Endothelial cell of hepatic sinusoid (primary cell): ENCODE results near the gene KLLN.
"Not testable (repeated sequence)": the region's sequence is repeated elsewhere in the genome, so short reads cannot be mapped to it uniquely, and the experiment has no call there.

Experiments used
- in situ Hi-C: cut with HindIII; loops from 2 replicates; pipeline ENCODE4 v1.10.0; 2017; ENCODE audit warnings: low sequenced_read_pairs

The KLLN gene

DNA sequence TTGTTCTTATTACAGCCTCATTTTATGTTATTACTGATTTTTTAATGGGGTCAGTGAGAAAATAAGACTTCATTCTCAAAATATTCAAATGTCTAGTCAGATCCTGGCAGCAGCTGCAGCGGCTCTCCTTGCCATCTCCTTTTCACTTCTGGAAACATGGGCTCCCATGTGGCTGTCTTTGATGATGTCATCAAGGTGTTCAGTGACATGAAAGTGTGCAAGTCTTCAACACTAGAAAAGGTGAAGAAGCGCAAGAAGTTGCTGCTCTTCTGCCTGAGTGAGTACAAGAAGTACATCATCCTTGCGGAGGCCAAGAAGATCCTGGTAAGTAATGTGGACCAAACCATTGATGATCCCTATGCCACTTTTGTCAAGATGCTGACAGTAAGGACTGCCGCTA, 19.6 kb downstream of the KLLN start:
- in situ Hi-C loops = no loop called here

DNA sequence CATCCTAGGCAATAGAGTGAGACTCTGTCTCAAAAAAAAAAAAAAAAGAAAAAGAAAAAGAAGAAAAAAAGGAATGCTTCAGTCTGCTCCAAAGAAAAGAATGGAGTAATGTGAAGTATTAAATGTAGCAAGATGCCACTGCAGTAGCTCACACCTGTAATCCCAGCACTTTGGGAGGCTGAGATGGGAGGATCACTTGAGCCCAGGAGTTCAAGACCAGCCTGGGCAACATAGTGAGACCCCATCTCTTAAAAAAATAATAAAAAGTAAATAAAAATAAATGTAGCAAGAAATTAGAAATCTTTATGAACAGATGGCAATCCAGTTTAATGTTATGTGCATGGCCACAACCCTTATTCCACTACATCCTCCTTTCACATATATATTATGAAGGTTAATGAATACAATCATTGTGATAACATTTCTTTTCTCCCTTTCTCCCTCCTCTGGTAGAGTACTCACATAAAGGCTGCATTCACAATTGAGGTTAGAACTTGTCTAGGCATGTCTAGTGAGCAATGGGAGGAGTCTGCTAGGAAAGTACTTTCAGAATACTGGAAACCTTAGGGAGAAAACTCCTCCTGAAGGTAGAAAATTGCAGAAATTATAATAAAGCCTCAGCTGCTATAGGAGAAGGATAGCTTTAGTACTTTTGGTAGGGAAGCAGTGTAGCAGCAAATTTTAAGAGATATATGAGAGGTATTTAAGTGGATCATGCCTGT, 20.4 kb downstream of the KLLN start:
- in situ Hi-C loops = no loop called here

DNA sequence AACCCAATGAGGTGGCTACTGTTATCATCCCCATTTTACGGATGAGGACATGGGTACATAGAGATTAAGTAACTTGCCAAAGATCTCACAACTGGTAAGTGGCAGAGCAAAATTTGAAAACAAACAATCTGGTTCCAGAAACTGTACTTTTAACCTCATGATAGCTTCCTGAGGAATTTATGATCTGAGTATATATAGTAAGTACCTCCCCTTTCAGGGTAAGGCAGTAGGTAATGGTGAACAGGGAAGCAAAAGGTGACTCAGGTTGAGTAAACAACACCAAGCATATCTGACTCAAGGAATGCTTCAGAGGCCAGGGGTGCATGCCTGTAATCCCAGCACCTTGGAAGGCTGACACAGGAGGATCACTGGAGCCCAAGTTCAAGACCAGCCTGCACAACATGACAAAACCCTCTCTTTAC, 21.1 kb downstream of the KLLN start:
- in situ Hi-C loops = no loop called here

DNA sequence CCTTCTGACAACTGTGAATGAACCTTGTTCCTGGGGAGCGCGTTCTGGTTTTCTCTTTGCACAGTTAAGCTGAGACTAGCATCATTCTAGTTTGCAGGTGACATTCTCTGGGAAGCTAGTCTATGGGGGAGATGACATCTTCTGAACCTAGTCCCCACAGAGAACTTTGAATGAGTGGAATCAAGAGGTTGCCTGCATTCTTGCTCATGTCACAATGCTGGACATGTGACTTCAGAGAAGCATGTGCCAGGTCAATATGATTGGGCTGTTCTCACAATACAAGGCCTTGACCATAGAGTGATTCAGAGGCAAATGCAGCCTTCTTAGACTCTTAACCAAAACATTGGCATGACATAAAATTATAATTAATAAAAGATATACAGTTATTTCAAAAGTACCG, 22.1 kb downstream of the KLLN start:
- in situ Hi-C loops = no loop called here

DNA sequence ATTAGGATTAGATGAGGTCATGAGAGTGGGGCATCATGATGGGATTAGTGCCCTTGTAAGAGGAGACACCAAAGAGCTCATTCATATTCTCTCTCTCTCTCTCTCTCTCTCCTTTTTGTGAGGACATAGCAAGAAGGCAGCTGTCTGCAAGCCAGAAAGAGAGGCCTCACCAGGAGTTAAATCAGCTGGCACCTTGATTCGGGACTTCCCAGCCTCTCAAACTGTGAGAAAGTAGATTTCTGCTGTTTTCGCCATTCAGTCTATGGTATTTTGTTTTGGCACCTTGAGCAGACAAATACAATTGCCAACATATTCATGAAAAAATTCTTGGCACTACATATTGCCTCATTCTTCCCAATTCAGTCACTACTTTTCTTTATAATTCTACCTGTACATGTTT, 24.7 kb downstream of the KLLN start:
- in situ Hi-C loops = no loop called here

DNA sequence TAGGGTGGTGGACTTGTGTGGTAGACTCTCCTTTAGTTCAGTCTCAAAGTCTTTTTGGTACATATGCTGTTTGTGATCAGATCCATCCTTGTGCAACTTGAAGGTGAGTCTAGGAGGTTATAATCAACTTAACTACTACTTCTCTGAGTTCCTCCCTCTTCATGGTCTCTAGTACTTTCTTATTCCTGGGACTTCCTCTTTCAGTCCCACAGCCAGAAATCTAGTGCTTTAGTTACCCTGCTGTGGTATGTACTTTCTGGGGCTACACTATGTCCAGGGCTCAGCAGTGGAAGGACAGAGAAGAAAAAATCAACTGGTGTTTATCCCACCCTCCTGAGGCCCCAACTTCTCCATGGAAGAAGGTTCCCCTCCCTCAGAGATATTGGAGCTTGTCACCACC, 25.9 kb downstream of the KLLN start:
- in situ Hi-C loops = no loop called here

DNA sequence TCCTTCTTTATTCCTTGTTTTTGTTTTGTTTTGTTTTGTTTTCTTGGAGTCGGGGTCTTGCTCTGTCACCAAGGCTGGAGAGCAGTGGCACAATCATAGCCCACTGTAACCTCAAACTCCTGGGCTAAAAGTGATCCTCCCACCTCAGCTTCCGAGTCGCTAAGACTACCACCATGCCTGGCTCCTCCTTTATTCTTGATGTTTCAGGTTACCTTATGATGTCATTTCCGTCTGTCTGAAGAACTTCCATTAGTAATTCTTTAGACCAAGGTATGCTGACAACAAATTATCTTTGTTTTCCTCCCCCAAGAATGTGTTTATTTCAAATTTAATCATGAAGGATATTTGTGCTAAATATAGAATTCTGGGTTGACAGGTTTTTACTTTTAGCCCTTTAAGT, 27.2 kb downstream of the KLLN start:
- in situ Hi-C loops = no loop called here

DNA sequence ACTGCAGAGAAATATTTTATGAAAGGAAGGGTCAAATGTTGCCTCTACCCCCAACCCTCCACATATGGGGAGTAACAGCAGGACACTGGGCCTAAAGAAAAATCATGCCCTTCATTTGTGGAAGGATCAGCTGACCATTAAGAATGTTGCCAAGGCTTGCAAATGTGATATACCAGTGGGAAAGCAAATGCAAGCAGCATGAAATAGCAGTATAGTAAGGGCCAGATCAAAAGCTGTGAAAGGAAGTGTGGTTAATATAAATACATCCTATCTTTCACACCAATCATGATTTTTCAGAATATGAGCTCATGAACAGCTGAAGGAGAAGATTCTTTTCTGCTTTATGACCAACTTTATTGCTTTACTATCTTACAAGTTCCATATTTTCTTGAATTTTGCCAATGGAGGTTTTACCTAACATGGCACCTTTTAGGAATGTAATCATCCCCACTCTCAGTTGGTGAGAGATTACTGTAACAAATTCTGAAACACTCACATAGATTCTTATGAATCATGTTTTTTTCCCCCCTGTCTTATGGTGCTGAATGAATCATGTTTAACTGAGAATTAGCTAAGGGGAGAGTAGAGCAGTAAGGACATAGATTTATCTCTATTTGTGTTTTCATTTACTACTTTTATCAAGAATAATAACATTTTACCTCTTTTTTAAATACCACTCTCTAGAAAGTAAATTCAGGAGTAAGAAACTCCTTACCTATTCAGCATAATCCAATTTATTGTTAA, 33.2 kb downstream of the KLLN start:
- in situ Hi-C loops = no loop called here

DNA sequence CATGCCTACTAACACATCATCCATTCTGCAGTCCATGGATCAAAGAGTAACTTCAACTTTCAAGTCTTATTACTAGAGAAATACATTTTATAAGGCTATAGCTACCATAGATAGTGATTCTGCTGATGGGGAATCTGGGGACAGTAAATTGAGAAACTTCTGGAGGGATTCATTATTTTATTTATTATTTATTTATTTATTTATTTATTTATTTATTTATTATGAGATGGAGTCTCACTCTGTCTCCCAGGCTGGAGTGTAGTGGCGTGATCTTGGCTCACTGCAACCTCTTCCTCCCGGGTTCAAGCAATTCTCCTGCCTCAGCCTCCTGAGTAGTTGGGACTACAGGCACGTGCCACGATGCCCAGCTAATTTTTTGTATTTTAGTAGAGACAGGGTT, 34.3 kb downstream of the KLLN start:
- in situ Hi-C loops = not testable (repeated sequence)

DNA sequence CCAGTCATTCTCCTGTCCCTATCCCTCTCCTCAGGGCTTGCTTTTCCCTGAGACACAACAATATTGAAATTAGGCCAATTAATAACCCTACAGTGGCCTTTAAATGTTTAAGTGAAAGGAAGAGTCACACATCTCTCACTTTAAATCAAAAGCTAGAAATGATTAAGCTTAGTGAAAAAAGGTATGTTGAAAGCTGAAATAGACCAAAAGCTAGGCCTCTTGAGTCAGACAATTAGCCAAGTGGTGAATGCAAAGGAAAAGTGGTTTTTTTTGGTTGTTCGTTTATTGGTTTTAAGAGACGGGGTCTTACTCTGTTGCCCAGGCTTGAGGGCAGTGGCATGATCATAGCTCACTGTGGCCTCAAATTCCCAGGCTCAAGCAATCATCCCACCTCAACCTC, 35.7 kb downstream of the KLLN start:
- in situ Hi-C loops = no loop called here

DNA sequence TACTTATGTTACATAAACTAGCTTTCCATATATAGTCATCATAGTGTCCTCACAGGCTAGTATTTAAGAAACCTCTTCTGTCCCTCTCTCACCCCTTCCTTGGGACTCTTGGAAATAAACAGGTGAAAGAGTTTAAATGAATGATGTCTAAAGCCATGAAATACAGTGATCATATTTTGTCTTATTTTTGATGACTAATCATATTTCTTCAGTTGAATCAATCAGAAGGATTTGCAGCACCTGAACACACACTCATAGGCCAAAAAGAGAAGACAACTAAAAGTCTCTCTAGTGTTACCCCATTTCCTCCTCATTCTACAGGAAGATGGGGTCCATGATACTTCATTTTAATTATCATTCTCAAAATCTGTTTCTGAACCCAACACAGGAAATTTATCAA, 36.7 kb downstream of the KLLN start:
- in situ Hi-C loops = no loop called here

DNA sequence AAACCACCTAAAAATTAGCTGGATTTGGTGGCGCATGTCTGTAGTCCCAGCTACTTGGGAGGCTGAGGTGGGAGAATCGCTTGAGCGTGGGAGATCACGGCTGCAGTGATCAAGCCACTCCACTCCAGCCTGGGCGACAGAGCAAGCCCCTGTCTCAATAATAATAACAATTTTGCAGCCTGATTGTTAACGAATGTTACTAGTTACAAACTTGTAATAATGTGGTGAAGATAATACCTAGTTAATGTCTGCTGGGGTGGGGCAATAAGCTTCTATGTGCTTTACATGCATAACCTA, 44.1 kb downstream of the KLLN start:
- in situ Hi-C loops = no loop called here

DNA sequence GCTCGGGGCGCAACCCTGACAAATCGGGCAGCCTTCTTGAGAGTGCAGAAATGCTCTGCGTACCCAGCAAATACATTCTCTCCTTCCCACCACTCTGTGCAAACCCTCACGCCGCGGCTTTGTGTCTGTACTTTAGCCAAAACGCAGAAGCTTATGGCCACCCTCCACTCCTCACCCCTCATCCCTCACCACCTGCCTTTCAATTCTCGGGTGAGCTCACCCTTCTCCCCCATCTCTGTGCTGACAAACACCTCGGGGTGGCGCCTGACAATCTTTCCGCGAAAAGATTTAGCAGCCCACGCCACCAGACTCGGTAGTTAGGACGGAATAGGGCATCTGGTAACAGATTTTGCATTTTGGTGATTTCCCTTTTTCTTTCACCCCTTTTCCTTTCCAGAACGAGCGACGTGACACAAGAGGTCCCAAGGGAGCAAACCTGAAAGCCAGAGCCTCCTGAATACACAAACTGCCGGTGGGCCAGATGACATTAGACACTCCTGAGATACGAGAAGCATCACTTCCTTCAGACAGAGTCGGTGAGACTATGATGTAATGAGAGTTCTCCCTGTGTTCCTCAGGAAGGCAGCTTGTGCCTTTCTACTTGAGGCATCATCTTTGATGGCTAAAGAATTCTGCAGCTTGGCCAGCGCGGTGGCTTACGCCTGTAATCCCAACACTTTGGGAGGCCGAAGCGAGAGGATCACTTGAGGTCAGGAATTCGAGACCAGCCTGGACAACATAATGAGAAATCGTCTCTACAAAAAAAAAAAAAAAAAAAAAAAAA, 44.6 kb downstream of the KLLN start:
- in situ Hi-C loops = no loop called here

DNA sequence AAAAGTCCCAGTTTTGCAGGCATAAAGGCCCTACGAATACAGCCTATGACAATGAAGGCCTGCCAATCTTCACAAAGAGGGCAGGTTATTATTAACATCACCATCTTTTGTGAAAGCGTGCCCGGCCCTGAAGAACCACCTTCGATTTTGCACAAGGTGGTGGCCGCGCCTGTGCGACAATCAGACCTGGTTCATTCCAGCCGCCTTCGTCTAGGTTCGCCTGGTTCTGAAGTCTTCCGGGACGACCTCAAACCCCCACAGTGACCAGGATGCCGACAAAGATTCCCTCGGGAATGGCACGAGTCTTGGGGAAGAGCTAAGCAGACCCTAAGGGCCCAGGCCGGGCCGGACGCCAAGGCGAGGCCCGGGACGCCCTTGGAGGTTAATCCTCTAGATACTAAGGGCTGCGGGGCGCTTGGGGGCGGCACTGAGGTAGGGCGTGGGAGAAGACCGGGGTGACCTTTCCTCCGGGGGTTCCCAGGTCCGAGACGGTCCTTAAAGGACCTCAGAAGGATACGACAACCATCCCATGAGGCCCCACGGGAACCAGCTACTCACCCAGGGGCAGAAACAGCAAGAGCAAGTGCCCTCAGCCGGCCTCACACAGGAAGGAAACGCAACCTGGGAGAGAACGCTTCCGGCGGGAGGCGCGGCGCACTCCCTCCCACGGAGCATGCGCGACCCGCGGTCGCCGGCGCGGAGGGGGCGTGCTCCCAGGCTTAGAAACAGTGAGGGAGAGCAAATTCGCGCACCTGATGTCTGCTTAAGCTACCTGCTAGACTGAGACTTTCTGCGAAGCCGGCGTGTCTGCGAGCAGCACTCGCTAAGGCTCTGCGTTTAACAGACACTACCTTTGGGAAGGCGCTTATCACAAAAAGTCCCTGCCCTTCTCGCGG, 45.5 kb downstream of the KLLN start, which contains the start of gene ATAD1:
Gene ATAD1 (minus strand): TSS at position 618 of the 896 bp plus-strand sequence. CDS start 3,627 bp downstream, outside the sequence.
- in situ Hi-C loops = no loop called here

DNA sequence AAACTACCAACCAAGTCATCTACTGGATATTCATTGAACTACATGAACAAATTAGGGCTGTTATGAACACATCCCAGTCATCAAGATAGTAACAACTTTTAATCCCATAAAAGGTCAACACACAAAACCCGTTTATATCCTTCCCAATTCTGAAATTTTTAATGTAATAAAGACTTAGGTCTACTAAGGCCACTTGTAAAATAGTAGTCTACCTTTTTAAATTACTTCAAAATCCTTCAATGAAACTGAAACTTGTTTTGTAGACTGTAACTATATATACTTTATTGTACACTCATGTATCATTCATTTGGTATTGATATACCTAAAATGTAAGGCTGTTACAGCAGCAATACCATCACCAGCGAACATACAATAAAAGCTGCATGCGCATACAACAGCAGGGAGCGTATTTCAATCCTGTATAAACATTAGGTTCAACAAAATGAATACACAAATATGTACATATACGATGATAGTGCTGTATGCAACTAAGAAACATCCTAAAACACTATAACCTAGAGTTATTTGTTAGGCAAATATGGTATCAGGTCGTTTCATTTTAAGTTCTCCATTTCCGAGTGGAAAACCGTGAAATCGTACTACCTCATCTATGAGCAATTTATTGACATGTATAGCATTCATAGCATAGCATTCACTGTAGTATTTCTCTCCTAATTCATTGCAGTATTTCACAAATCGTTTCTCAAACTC, 46.3 kb downstream of the KLLN start:
- in situ Hi-C loops = no loop called here

DNA sequence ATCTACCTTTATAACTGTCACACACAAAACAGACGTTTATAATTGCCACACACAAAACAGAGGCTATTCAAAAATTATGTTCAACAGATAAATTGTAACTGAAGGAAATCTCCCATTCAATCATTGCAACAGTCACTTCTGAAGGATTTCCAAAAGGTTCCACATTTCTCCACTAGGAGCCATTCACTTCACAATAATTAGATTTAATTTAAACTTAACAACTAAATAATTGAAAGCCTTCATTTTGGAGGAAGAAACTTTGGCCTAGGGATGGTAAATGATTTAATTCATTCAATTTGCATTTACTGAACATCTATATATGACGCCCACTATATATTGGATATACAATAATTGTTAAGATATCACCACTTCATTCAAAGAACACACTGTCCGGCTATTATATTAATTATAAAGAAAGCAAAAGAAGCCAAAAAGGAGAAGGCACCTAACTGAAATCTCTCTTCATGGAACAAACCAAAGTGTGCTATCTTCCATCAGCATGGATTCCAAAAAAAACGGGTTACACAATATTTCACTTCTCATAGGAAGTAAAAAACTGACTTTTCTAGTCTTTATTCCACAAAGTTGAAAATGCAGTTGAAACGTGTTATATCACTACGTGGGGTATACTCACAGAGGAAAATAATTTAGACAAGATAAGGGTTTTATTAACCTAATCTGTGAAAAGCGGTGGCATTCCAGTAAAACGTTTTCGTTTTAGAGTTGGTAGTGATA, 47.0 kb downstream of the KLLN start:
- in situ Hi-C loops = no loop called here
